HG03565 (cell line): ENCODE measurements around the gene RBCK1.

ENCODE experiments used
- ATAC-seq: cut with Tn5 transposase; IDR thresholded peaks from one replicate; pipeline ENCODE4 v1.9.1; 2021; ENCODE audit warnings: mild to moderate bottlenecking, moderate library complexity; ENCODE audit not compliant: unreplicated experiment

Gene RBCK1

GRCh38 chr20:397432-398237 lies 10.5 kb upstream of the RBCK1 start:
- no peak for ATAC-seq

DNA sequence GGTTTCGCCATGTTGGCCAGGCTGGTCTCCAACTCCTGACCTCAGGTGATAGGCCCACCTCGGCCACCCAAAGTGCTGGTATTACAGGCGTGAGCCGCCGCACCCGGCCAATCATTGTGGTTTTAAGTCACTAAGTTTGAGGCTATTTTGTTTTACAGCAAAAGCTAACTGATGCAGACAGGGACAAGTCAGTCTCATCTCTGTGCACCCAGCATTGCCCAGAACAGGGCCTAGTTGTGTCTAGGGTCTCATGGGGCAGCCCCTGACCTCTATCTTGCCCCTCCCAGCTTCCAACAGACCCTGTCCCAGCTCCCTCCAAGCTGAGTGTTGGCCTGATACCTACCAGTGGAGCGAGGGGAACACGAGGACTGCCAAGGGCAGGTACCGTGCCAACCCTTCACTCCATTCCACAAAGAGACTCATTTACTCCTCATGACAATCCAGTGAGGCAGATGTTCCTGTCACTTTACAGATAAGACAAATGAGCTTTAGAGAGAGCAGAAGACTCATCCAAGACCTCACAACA lies 8.9 kb upstream of the RBCK1 start:
- no peak for ATAC-seq

DNA sequence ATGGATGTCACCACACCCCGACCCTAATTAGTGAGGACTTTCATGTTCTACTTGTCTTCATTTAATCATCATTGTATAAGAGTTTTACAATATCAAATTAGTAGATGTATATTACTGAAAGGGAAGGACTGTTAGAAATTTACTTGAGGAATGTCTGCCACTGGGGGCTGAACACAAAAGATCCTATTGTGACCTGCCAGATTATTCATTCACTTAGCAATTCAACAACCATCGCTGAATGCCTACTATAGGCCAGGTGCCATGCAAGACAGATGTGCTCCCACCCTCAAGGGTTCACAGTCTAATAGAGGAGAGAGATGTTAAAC lies 8.0 kb upstream of the RBCK1 start:
- no peak for ATAC-seq

DNA sequence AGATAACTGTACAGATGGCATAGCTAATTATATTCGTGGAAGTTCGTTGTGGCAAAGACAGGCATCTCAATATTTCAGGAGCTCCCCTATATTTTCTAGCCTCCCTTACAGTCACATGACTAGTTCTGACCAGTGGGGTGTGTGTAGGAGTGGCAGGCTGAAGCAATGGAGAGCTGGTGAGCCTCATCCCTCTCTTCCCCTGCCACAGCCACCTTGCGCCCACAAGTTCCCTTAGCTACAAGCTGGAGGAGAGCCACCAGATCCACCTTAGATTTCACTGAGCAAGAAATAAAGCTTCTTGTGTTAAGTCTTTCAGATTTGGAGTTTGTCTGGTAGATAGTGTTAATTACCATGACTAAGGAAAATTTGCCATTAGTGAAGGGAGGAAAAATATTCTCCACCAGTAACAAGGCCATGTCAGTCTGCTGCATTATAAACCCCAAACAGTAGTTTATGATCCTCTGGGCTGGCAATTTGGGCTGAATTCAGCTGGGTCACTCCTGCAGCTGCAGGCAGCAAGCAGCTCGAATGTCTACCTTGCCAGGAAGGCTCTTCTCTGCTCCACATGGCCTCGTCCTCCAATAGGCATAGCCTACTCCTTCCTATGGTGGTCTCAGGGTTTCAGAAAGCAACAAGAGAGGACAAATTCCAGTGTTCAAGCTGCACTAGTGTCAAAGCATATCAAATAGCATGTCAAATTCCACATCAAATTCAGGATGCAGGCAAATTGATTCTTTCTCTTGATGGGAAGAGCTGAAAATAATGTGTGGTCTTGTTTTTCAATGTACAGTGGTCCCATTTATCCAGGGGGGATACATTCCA lies 7.4 kb upstream of the RBCK1 start:
- ATAC-seq = no peak

GRCh38 chr20:401682-402495 lies 6.2 kb upstream of the RBCK1 start:
- ATAC-seq = no peak

- ATAC-seq = no peak
These were observed 5.6 kb upstream of the RBCK1 start for GRCh38 chr20:402496-402885.

GRCh38 chr20:402898-403581 lies 5.1 kb upstream of the RBCK1 start:
- ATAC-seq = no peak

DNA sequence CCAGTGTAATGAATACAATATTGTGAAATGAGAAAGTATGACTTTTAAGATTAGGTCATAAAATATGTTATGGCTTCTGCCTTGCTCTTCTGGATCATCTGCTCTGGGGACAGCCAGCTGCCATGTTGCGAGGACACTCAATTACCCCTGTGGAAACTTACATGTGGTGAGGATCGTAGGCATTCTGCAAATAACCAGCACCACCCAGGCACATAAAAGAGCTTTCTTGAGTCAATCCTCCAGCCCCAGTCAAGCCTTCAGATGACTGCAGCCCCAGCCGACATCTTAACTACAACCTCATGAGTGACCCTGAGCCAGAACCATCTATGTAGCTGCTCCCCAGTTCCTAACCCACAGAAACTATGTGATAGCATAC lies 4.5 kb upstream of the RBCK1 start:
- ATAC-seq = no peak

DNA sequence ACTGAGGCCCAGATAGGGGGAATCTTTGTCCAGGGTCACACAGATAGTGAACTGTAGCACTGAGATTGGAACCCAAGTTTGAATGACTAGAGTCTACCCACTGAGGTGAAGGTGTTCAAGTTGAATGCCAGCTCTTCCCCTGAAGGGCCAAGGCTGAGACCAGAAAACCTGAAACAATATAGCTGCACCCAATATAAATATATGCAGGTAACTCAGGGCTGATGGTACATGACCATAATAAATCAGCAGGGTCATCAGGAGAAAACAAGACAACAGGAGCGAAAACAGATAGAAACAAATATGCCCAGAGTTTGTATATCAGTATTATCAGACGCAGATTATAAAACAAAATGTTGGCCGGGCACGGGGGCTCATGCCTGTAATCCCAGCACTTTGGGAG lies 4.0 kb upstream of the RBCK1 start:
- no peak for ATAC-seq

- no peak for ATAC-seq
These were observed 1.6 kb upstream of the RBCK1 start for GRCh38 chr20:406200-407132.

DNA sequence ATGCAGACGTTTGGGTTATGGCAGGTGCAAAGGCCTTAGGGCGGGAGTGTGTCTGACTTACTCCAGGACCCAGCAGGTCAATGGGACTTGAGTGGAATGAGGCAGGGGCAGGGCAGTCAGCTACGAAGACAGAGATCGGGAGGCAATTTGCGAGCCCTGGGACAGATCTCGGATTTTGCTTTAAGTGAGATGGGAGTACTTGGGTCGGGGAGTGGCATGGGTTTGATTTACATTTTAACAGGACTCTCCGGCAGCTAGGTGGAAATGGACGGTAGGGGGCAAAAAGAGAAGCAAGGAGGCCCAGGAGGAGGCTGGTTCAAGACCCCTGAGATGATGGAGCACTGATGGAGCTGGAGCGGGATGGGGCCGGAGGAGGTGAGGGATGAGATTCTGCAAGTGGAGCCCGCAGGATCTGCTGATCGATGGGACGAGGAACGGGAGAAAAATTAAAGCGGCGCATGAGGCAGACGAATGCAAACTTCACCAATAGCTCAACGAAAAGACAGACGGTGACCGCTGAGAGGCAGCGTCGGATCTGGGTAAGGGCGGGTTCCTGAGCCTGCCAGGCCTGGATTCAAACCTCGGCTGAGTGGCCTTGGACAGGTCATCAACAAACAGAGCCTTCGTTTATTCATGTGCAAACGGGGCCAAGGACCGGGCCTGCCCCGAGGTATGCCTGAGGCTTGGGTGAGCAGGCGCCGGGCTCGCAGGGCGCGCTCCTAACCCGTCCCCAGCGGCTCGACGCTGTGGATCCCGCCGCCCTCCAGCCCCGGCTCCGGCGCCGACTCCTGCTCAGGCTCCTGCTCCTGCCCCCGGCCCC lies 756 bp upstream of the RBCK1 start:
- ATAC-seq = peak; percentile 48

DNA sequence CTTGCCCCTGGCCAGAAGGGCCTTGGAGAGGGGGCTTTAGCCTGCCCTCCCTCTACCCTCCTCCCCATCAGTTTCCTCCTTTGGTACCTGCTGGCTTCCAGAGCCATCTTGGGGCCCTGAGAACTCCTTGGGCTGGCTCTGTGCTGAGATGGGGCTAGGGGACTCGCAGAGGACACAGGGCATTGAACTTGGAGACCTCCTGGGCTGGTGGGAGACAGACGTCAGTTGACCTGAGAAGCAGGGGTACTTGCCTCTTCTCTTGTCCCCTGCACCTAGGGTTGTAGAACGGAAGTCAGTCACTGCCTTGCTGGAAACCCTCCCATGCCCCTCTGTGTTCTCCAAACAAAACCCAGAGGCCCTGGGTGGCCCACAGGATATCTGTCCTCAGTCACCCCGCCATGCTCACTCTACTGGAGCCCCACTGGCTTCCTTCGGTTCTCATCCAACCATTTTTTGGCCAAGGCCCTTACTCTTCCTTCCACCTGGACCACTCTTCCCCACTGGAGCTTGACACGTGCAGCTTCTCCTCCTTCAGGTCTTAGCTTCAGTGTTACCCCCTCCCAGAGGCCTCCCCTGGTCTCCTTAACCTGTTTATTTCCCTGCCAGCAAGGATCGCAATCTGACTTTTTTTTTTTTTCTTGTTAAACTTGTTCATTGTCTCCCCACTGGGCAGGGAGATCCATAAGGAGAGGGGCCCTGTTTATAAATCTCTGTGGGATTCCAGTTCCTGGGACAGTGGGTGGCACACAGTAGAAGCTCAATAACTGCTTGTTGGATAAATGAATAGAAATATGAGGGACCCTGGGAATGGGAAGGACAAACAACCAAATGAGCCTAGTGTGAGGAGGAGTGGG lies 971 bp downstream of the RBCK1 start:
- peak; percentile 13 for ATAC-seq

- ATAC-seq = no peak
These were observed 1.8 kb downstream of the RBCK1 start for GRCh38 chr20:409697-410559.

GRCh38 chr20:412081-412480 lies 4.0 kb downstream of the RBCK1 start:
- ATAC-seq = no peak

- ATAC-seq = no peak
These were observed 6.1 kb downstream of the RBCK1 start for GRCh38 chr20:414161-414560.

DNA sequence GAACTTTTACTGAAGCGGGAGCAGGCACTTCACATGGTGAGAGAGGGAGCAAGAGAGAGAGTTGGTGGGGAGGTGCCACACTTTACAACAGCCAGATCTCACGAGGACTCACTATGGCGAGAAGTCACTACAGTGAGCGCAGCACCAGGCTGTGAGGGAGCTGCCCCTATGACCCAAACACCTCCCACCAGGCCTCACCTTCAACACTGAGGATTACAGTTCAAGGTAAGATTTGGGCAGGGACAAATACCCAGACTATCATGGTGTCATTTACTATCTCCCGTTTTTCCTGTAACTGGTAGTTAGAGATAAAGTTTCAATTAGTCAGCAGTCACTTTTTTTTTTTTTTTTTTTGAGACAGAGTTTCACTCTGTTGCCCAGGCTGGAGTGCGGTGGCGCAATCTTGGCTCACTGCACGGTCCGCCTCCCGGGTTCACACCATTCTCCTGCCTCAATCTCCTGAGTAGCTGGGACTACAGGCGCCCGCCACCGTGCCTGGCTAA lies 7.8 kb downstream of the RBCK1 start:
- ATAC-seq = no peak
